H1 (cell line): Measurements from ENCODE around the gene CCNC. TPM values are rescaled to one million over a fixed set of nuclear protein-coding genes. Genes with fewer than 3 reads are reported as not detected.

Experiments
- CTCF ChIA-PET: fragments of 300-600 bp; sonication (Branson Sonifier 250); formaldehyde crosslinking; loops from one replicate; lab custom pipeline; 2021; ENCODE audit not compliant: partially characterized antibody; lab: Charles Lee
- POLR2A ChIA-PET: fragments of 300-600 bp; sonication (Branson Sonifier 250); formaldehyde crosslinking; loops from one replicate; lab custom pipeline; 2021; ENCODE audit warnings: inconsistent platforms; ENCODE audit not compliant: partially characterized antibody; lab: Charles Lee
- DNase-seq, 2 experiments: peaks; one replicate each; pipeline versions ENCODE4 v3.0.0 to v3.0.0-alpha.2; 2010 to 2022; ENCODE audit warnings: low spot score in 2 of 2, low read depth in 1 of 2, mixed read lengths in 1 of 2
- FAIRE-seq: peaks from 2 replicates; lab custom pipeline; 2011; peaks lifted over from hg19 to GRCh38; lab: Jason Lieb, UNC
- H2AFZ ChIP-seq: 2 replicates; pipeline ENCODE4 v1.8.1; 2012; ENCODE audit warnings: low read length, inconsistent platforms
- H2AK5ac ChIP-seq: 2 replicates; pipeline ENCODE4 v1.6.1; 2013; ENCODE audit warnings: low read depth, low read length
- H2BK120ac ChIP-seq: replicated peaks from 2 replicates; pipeline ENCODE3; 2013; ENCODE audit warnings: low read depth, low read length, inconsistent platforms
- H2BK12ac ChIP-seq: 2 replicates; pipeline ENCODE4 v1.6.1; 2013; ENCODE audit warnings: low read depth, low read length
- H2BK15ac ChIP-seq: 2 replicates; pipeline ENCODE4 v1.6.1; 2013; ENCODE audit warnings: low read length
- H2BK20ac ChIP-seq: 2 replicates; pipeline ENCODE4 v1.6.1; 2013; ENCODE audit warnings: low read length
- H2BK5ac ChIP-seq: 2 replicates; pipeline ENCODE4 v1.6.1; 2013; ENCODE audit warnings: low read depth, low read length
- H3K14ac ChIP-seq: 2 replicates; pipeline ENCODE4 v1.6.1; 2013; ENCODE audit warnings: inconsistent platforms; ENCODE audit not compliant: insufficient read length
- H3K18ac ChIP-seq: 2 replicates; pipeline ENCODE4 v1.6.1; 2013; ENCODE audit warnings: low read length; ENCODE audit errors: extremely low read depth
- H3K23ac ChIP-seq: 2 replicates; pipeline ENCODE4 v1.6.1; 2013; ENCODE audit warnings: inconsistent platforms; ENCODE audit not compliant: insufficient read length
- H3K23me2 ChIP-seq: 2 replicates; pipeline ENCODE4 v1.6.1; 2013; ENCODE audit warnings: low read depth, low read length
- H3K27ac ChIP-seq: 2 replicates; pipeline ENCODE4 v1.6.1; 2011; ENCODE audit warnings: low read depth, low read length, inconsistent platforms
- H3K27me3 ChIP-seq, 4 experiments: replicated peaks in 1 of 4; 1 replicate in 1 of 4; 2 replicates in 3 of 4; pipeline versions ENCODE4 v1.6.1 to v1.8.1; 2011 to 2013; ENCODE audit warnings: low read length in 3 of 4, mild to moderate bottlenecking in 3 of 4, inconsistent platforms in 2 of 4, mixed read lengths in 2 of 4, moderate library complexity in 1 of 4; ENCODE audit not compliant: control insufficient read depth in 3 of 4, insufficient read depth in 3 of 4; ENCODE audit errors: extremely low read depth in 1 of 4
- H3K36me3 ChIP-seq, 4 experiments: 2 replicates each; pipeline versions ENCODE4 v1.6.1 to v1.8.1; 2011 to 2013; ENCODE audit warnings: mild to moderate bottlenecking in 4 of 4, low read length in 3 of 4, moderate library complexity in 2 of 4, control low read depth in 1 of 4, inconsistent platforms in 1 of 4; ENCODE audit not compliant: insufficient read depth in 4 of 4, control insufficient read depth in 2 of 4
- H3K4ac ChIP-seq: replicated peaks from 2 replicates; pipeline ENCODE3; 2013; ENCODE audit warnings: low read length, low read depth, mixed read lengths, inconsistent platforms; ENCODE audit not compliant: insufficient read length
- H3K4me1 ChIP-seq, 4 experiments: replicated peaks in 1 of 4; 1 replicate in 1 of 4; 2 replicates in 3 of 4; pipeline versions ENCODE4 v1.6.1 to v1.8.1; 2011 to 2013; ENCODE audit warnings: low read length in 3 of 4, inconsistent platforms in 2 of 4, mixed read lengths in 1 of 4; ENCODE audit not compliant: insufficient read depth in 4 of 4, control insufficient read depth in 3 of 4
- H3K4me2 ChIP-seq, 2 experiments: 2 replicates each; pipeline versions ENCODE4 v1.6.1 to v1.8.1; 2011 to 2013; ENCODE audit warnings: low read depth in 2 of 2, low read length in 2 of 2, control low read depth in 1 of 2, inconsistent platforms in 1 of 2, mild to moderate bottlenecking in 1 of 2; ENCODE audit not compliant: insufficient read depth in 1 of 2
- H3K4me3 ChIP-seq, 4 experiments: fragments of 200-600, 300-600 bp in 1 of 4; sonication (generic), shearing (Covaris generic), sonication (Bioruptor Twin) in 1 of 4; 2 replicates each; pipeline versions ENCODE4 v1.5.1 to v1.8.1; 2011 to 2016; ENCODE audit warnings: low read length in 4 of 4, low read depth in 3 of 4, control low read depth in 2 of 4, inconsistent platforms in 2 of 4, mild to moderate bottlenecking in 2 of 4, mixed read lengths in 1 of 4, moderate library complexity in 1 of 4; ENCODE audit not compliant: insufficient read depth in 2 of 4; ENCODE audit errors: extremely low read depth in 1 of 4
- H3K56ac ChIP-seq: replicated peaks from 2 replicates; pipeline ENCODE3; 2013; ENCODE audit warnings: low read depth, mild to moderate bottlenecking, mixed read lengths, low read length, inconsistent platforms; ENCODE audit not compliant: insufficient read length
- H3K79me1 ChIP-seq: 2 replicates; pipeline ENCODE4 v1.6.1; 2013; ENCODE audit warnings: low read depth, low read length, control low read depth
- H3K79me2 ChIP-seq, 2 experiments: 2 replicates each; pipeline versions ENCODE4 v1.6.1 to v1.8.1; 2012 to 2013; ENCODE audit warnings: low read length in 2 of 2, mild to moderate bottlenecking in 2 of 2, inconsistent platforms in 1 of 2; ENCODE audit not compliant: insufficient read depth in 2 of 2, control insufficient read depth in 1 of 2
- H3K9ac ChIP-seq, 4 experiments: replicated peaks in 1 of 4; 1 replicate in 1 of 4; 2 replicates in 3 of 4; pipeline versions ENCODE4 v1.6.1 to v1.8.1; 2011 to 2013; ENCODE audit warnings: low read depth in 3 of 4, low read length in 3 of 4, control low read depth in 2 of 4, mild to moderate bottlenecking in 2 of 4, moderate library complexity in 2 of 4, inconsistent platforms in 1 of 4; ENCODE audit errors: extremely low read depth in 1 of 4
- H3K9me3 ChIP-seq, 2 experiments: 2 replicates each; pipeline versions ENCODE4 v1.6.1 to v1.8.1; 2012 to 2013; ENCODE audit warnings: mild to moderate bottlenecking in 2 of 2, moderate library complexity in 2 of 2, control low read depth in 1 of 2, inconsistent platforms in 1 of 2, low read depth in 1 of 2, low read length in 1 of 2, mixed read lengths in 1 of 2; ENCODE audit not compliant: insufficient read depth in 2 of 2
- H4K20me1 ChIP-seq, 2 experiments: replicated peaks in 1 of 2; 2 replicates each; pipeline versions ENCODE3 to v1.8.1; 2011 to 2013; ENCODE audit warnings: inconsistent platforms in 2 of 2, low read length in 2 of 2, mild to moderate bottlenecking in 1 of 2; ENCODE audit not compliant: insufficient read depth in 2 of 2, control insufficient read depth in 1 of 2
- H4K5ac ChIP-seq: 2 replicates; pipeline ENCODE4 v1.6.1; 2013; ENCODE audit warnings: low read length, low read depth, mixed read lengths, inconsistent platforms; ENCODE audit not compliant: insufficient read length
- H4K8ac ChIP-seq: 2 replicates; pipeline ENCODE4 v1.8.0; 2013; ENCODE audit warnings: mild to moderate bottlenecking, moderate library complexity, low read length, inconsistent platforms; ENCODE audit not compliant: insufficient read depth; ENCODE audit errors: extremely low read depth
- H4K91ac ChIP-seq: replicated peaks from 2 replicates; pipeline ENCODE3; 2013; ENCODE audit warnings: low read length, mixed read lengths, inconsistent platforms; ENCODE audit not compliant: insufficient read length
- CTBP2 ChIP-seq: IDR thresholded peaks from 2 replicates; pipeline ENCODE4 v1.7.0; 2011; ENCODE audit warnings: borderline replicate concordance, mild to moderate bottlenecking, moderate library complexity, mixed read lengths, low read length; ENCODE audit not compliant: insufficient read depth, insufficient read length
- EZH2 ChIP-seq: fragments of 200-600 bp; sonication (generic); IDR thresholded peaks from 2 replicates; pipeline ENCODE4 v1.7.1; 2012; ENCODE audit warnings: low read depth, mild to moderate bottlenecking, moderate library complexity, low read length, inconsistent platforms; ENCODE audit not compliant: severe bottlenecking
- KDM1A ChIP-seq: fragments of 200-600, 300-600 bp; sonication (generic); IDR thresholded peaks from 2 replicates; pipeline ENCODE4 v1.7.1; 2016; ENCODE audit warnings: mild to moderate bottlenecking, low read length, borderline replicate concordance
- RFX5 ChIP-seq: IDR thresholded peaks from 2 replicates; pipeline ENCODE4 v1.6.1; 2011; ENCODE audit warnings: low read depth, low read length, improper control_type of control experiment, borderline replicate concordance
- RNF2 ChIP-seq: fragments of 200-900, 300-1000 bp; sonication (generic); IDR thresholded peaks from 2 replicates; pipeline ENCODE4 v1.7.1; 2016; ENCODE audit warnings: borderline replicate concordance, low read depth, mild to moderate bottlenecking, antibody characterized with exemption, low read length; ENCODE audit not compliant: poor library complexity, severe bottlenecking; ENCODE audit errors: missing control alignments
- SUZ12 ChIP-seq: fragments of 200-600 bp; sonication (generic); IDR thresholded peaks from 2 replicates; pipeline ENCODE4 v1.6.1; 2012; ENCODE audit warnings: mild to moderate bottlenecking, inconsistent platforms, low read length, moderate library complexity, mixed read lengths
- WGBS, 2 experiments: shearing (Covaris generic) in 1 of 2; methylation state at CpG; one replicate each; pipeline versions ENCODE4 v1.1.6 to v1.1.7; 2013 to 2015; ENCODE audit warnings: low lambda C conversion rate in 2 of 2, mixed read lengths in 2 of 2, inconsistent platforms in 1 of 2, low coverage in 1 of 2, missing lambda C conversion rate in 1 of 2; ENCODE audit not compliant: insufficient replicate concordance in 2 of 2, insufficient coverage in 1 of 2, insufficient read length in 1 of 2; ENCODE audit errors: extremely low coverage in 1 of 2, missing lambda C conversion rate in 1 of 2; 5-methylcytosine and 5-hydroxymethylcytosine counted together
- polyA plus RNA-seq, 7 experiments: library from polyadenylated mRNA; depleted of rRNA in 3 of 7; stranded (reverse) in 5 of 7; unstranded in 2 of 7; fragments of >200 nt in 5 of 7; fragments of 200-250 nt in 2 of 7; gene quantifications; 1 replicate in 5 of 7; 2 replicates in 1 of 7; 4 replicates in 1 of 7; pipeline versions ENCODE4 v1.2.1 to v1.2.3, GENCODE V29; 2011 to 2013; ENCODE audit warnings: missing spikeins in 2 of 7, mixed read lengths in 2 of 7
- total RNA-seq: library from RNA; stranded (reverse); fragmentation: NEBNext Ultra II Directional; extraction: Animal tissue kit (Norgen Biotek cat#: 25700); gene quantifications from 2 replicates; pipeline ENCODE4 v1.2.1, GENCODE V29; 2021

CCNC gene
- total and polyA plus RNA-seq, 2 of the 8 experiments (the other 6 are each of a cell fraction or from before 2014, with no cell fraction given) = 45.4 to 107 TPM

- peaks cover 4% of the 10 kb centered on the region; the same call in 1 of the 2 replicates for H3K23me2 ChIP-seq
- no peak overlapping the region for H2AFZ ChIP-seq
- no peak for TF ChIP-seq RFX5
- TF ChIP-seq EZH2 = peak; percentile 49
- TF ChIP-seq CTBP2 = peak; percentile 66
- TF ChIP-seq KDM1A = no peak
- peak; percentile 81 for TF ChIP-seq RNF2
- TF ChIP-seq SUZ12 = peak; percentile 80
- H3K27me3 ChIP-seq = peaks cover 89 to 100% (median 95%) of the 10 kb centered on the region in 4 experiments
- no peak overlapping the region for H2BK120ac ChIP-seq
- no peaks in the 10 kb centered on the region for H3K9me3 ChIP-seq
- no peak overlapping the region for H2AK5ac ChIP-seq
- WGBS, 2 experiments = 5% methylated on average over 29 of the region's 29 CpGs; no CpG with 5 or more reads in 1 of the 2 experiments
- 0 out of 2 replicates have a peak overlapping the region, but pooled peaks have one; percentile 80 for H2BK12ac ChIP-seq
- H3K18ac ChIP-seq = no peak overlapping the region
- H3K4me3 ChIP-seq = peak overlapping the region in 1 of 4 experiments; percentile 33; a peak in 2 of 8 replicates
- no peaks in the 10 kb centered on the region; a peak in 1 of 8 replicates for H3K36me3 ChIP-seq
- CTCF ChIA-PET = interaction anchor here (0.6 to 6.6 kb wide), 12 partner anchors 9 to 779 kb away, joined by 3 to 49 read pairs (median 4); partner anchors contain the start of gene CCNC
- H3K4ac ChIP-seq = no peak overlapping the region
- no peak overlapping the region for H2BK15ac ChIP-seq
- no peak overlapping the region for H2BK20ac ChIP-seq
- H3K27ac ChIP-seq = no peak overlapping the region
- peak in 1 of 2 experiments; percentile 58 for DNase-seq
- no peaks in the 10 kb centered on the region for H3K79me1 ChIP-seq
- peaks cover 0 to 40% (median 15%) of the 10 kb centered on the region in 4 experiments; a peak in 5 of 7 replicates for H3K4me1 ChIP-seq
- H3K9ac ChIP-seq = no peak overlapping the region
- no peak overlapping the region for H4K5ac ChIP-seq
- H2BK5ac ChIP-seq = no peak overlapping the region; the same call in 1 of the 2 replicates
- POLR2A ChIA-PET = interaction anchor here (0.9 to 3.1 kb wide), 4 partner anchors 12 to 40 kb away, joined by 3 to 18 read pairs (median 4); partner anchors contain the start of gene CCNC
- H4K8ac ChIP-seq = no peak overlapping the region
- FAIRE-seq = no peak
- H3K79me2 ChIP-seq = no peaks in the 10 kb centered on the region
- H3K4me2 ChIP-seq = peak overlapping the region; percentile 43 to 52; a peak in 3 of 4 replicates
- no peak overlapping the region for H3K56ac ChIP-seq
- no peak overlapping the region for H3K23ac ChIP-seq
- no peak overlapping the region for H3K14ac ChIP-seq
- H4K20me1 ChIP-seq = peaks cover 18 to 31% of the 10 kb centered on the region in 2 experiments
- H4K91ac ChIP-seq = no peak overlapping the region
These were observed 39.8 kb upstream of the CCNC start for GRCh38 chr6:99608059-99608885.
